Body of pancreas (tissue), 4 donors: ENCODE data around the gene TMEM204. TPM values are rescaled to one million over a fixed set of nuclear protein-coding genes. Genes with fewer than 3 reads are reported as not detected.

Source experiments
- ATAC-seq: fragments of 150-250 bp; one replicate; pipeline ENCODE4 v1.9.1; 2016
- DNase-seq, 4 donors: peaks; one replicate each; pipeline ENCODE4 v3.0.0-alpha.2; 2019
- H3K27ac ChIP-seq, 4 donors: fragments of 200-600 bp; sonication (generic); 1 replicate in 3 of 4; 2 replicates in 1 of 4; pipeline versions ENCODE4 v1.5.1 to v1.6.1; 2016 to 2019; ENCODE audit warnings: mild to moderate bottlenecking in 1 of 4, mixed read lengths in 1 of 4, moderate library complexity in 1 of 4
- H3K27me3 ChIP-seq, 2 donors: fragments of 200-600 bp; sonication (generic); one replicate each; pipeline ENCODE4 v1.6.0; 2016; ENCODE audit warnings: mild to moderate bottlenecking in 1 of 2
- H3K36me3 ChIP-seq, 2 donors: fragments of 200-600 bp; sonication (generic); replicated peaks in 1 of 2; 2 replicates each; pipeline ENCODE4 v1.5.1; 2016; ENCODE audit warnings: low read depth in 2 of 2; ENCODE audit not compliant: insufficient read depth in 1 of 2
- H3K4me1 ChIP-seq: fragments of 200-600 bp; sonication (generic); one replicate; pipeline ENCODE4 v1.6.0; 2016
- H3K4me3 ChIP-seq, 2 donors: fragments of 200-600 bp; sonication (generic); 1 replicate in 1 of 2; 2 replicates in 1 of 2; pipeline ENCODE4 v1.5.1; 2016 to 2019
- H3K9me3 ChIP-seq, 3 donors: fragments of 200-600 bp; sonication (generic); 1 replicate in 2 of 3; 2 replicates in 1 of 3; pipeline ENCODE4 v1.5.1; 2016
- POLR2A ChIP-seq, 3 donors: fragments of 450-650 bp; IDR thresholded peaks; one replicate each; pipeline ENCODE4 v1.6.1; 2016; ENCODE audit warnings: antibody characterized with exemption in 3 of 3, mild to moderate bottlenecking in 2 of 3
- WGBS, 2 donors: methylation state at CpG; one replicate each; pipeline ENCODE4 v1.1.5; 2017; 5-methylcytosine and 5-hydroxymethylcytosine counted together
- intact Hi-C: fragments of 100-400 bp; cut with DNase I; formaldehyde crosslinking; loops from one replicate; pipeline ENCODE4 v1.15.1; 2023
- total RNA-seq, 2 donors: library from RNA; depleted of rRNA; stranded (reverse); fragments of >200 nt; gene quantifications; one replicate each; pipeline ENCODE4 v1.1.0, GENCODE V29; 2016
- TF ChIP-seq, protein P1 (sequence below), 7 experiments: fragments of 450-650 bp in 4 of 7; fragments of 200-600 bp in 3 of 7; sonication (generic) in 3 of 7; IDR thresholded peaks; one replicate each; pipeline ENCODE4 v1.5.1; 2016 to 2019; ENCODE audit warnings: antibody characterized with exemption in 7 of 7

TMEM204 gene
- total RNA-seq, 2 donors from 2014 or later: 23.6 to 25.1 TPM

DNA sequence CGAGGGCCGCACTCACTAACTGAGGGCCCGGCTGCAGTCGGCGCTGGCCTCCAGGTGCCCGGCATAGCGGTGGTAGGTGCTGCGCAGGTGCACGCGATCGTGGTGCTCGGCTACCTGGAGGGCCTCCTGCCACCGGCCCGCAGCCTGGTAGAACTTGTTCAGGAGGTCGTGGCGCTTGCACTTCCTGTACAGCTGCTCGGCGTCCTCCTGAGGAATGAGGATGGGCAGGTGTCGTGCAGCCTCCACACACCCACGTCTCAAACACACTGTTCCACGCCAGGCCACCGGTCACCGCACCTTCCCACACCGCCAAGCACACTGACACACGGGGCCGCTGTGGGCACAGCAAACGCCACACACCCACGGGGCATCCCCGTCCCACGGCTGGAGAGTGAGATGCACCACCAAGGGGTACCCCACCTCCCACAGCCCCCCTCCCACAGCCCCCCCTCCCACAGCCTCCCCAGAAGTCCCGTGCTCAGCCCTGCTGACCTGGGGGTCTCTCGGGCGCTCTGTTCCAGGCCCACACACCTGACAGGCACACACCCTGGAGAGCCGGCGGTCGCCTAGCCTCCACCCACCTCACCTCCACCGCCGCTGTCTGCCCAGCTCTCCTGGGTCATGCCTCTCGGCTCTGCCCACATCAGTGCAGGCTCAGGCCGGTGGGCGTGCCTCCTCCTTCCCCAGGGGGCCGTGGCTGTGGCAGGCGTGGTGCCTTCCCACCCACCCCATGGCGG, 7.4 kb upstream of the TMEM204 start:
- WGBS, 2 donors: 84 to 97% methylated on average over 18 to 31 of the region's 44 CpGs
- H3K4me1 ChIP-seq: peaks cover 19% of the 10 kb centered on the region
- ATAC-seq: no peak
- no peaks in the 10 kb centered on the region for H3K36me3 ChIP-seq
- no peak overlapping the region for H3K4me3 ChIP-seq
- DNase-seq: no peak
- no peak overlapping the region for H3K27ac ChIP-seq
- no peaks in the 10 kb centered on the region for H3K9me3 ChIP-seq
- no peaks in the 10 kb centered on the region for H3K27me3 ChIP-seq
- intact Hi-C loops: no loop called here
- TF ChIP-seq POLR2A (IDR thresholded peaks at IDR 0.05): no peak
- TF ChIP-seq, protein P1, sequence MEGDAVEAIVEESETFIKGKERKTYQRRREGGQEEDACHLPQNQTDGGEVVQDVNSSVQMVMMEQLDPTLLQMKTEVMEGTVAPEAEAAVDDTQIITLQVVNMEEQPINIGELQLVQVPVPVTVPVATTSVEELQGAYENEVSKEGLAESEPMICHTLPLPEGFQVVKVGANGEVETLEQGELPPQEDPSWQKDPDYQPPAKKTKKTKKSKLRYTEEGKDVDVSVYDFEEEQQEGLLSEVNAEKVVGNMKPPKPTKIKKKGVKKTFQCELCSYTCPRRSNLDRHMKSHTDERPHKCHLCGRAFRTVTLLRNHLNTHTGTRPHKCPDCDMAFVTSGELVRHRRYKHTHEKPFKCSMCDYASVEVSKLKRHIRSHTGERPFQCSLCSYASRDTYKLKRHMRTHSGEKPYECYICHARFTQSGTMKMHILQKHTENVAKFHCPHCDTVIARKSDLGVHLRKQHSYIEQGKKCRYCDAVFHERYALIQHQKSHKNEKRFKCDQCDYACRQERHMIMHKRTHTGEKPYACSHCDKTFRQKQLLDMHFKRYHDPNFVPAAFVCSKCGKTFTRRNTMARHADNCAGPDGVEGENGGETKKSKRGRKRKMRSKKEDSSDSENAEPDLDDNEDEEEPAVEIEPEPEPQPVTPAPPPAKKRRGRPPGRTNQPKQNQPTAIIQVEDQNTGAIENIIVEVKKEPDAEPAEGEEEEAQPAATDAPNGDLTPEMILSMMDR (IDR thresholded peaks at IDR 0.05): no peak

DNA sequence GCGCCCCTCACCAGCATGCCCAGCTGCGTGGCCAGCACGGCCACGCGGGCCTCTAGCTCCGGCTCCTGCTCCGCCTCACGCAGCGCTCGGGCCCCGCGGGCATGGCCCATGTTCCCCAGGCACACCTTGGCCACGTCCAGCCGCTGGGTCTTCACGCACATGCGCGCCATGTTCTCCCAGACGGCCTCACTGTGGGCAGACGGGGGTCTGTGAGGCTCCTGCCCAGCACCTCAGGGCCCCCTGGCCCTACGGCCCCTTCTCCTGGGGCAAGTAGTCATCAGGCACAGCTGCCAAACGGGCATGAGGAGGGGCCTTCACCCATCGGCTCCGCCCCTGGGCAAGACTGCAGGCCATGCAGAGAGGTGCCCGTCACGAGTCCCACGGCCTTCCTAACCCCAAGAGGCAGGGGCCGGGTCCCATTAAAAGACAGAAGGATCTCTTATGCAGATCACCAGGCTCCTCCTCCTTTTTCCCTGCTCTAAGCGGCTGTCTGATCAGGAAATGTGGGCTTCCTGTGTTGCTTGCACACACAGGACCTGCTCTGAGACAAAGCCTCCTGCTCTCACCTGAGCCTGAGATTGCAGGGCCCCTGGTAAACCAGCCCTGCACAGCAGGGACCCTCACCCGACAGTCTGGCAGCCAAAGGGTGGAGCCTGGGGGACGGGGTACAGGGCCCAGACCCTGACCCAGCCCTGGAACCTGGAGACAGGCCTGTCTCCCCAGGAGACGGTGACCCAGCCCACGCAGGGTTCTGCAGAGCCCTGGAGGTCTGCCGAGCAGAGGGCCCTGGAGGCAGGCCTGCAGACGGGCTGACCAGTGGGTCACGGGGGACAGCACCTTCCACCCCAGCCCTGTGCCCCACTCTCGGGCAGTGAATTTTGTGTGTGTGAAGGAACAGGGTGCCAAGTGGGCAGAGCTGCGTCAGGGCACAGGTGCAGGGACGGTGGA, 6.6 kb upstream of the TMEM204 start:
- 82 to 83% methylated on average over 16 to 26 of the region's 38 CpGs for WGBS, 2 donors
- Histone ChIP-seq H3K4me1 (peaks cover 19% of the 10 kb centered on the region), H3K27ac (peak overlapping the region in 3 of 4 donors; percentile 10 to 62 (median 59)), H3K4me3 (no peak overlapping the region), H3K9me3 (no peaks in the 10 kb centered on the region), H3K27me3 (no peaks in the 10 kb centered on the region), H3K36me3 (no peaks in the 10 kb centered on the region)
- TF ChIP-seq, protein P1 (IDR thresholded peaks at IDR 0.05): no peak
- no peak for TF ChIP-seq POLR2A (IDR thresholded peaks at IDR 0.05)
- DNase-seq (no peak), ATAC-seq (no peak)
- intact Hi-C loops: no loop called here

DNA sequence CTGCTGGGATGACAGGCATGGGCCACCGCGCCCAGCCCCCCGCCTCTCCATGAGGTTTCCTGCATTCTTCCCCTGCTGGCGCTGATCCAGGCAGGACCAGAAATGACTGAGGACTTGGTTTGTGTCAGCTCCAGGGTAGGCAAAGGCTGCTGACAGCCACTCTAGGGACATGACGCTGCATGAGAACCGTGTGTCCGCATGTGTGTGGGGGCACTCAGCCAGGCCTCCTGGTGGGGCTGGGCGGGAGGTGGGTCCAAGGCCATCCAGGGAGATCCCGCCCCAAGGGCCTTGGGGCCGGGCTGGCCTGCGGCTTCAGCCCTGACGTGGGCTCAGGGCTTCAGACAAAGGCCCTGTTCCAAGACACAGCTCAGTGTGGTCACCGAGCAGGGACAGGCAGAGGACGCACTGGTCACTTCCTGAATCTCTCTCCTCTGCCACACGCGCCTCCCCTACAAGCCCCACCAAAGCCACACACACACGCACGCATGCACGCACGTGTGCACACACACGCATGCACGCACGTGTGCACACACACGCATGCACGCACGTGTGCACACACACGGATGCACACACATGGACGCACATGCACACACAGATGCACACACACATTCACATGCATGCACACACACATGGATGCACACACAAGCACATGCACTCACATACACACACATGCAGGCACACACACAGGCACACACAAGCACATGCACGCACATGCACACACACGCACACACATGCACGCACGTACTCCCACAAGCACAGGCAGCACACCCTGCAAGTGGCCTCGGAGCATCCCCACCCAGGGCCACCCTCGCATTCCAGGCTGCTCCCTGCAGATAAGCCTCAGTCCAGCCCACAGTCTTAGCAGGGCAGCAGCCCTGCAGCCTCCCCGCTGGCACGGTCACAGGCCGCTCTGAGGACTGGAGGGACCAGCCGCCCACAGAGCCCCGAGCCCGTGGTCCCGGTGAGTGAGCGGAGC, 5.3 kb upstream of the TMEM204 start:
- DNase-seq (peak; percentile 57 to 78 (median 72)), ATAC-seq (peak; percentile 57)
- Histone ChIP-seq H3K4me3 (no peak overlapping the region), H3K27me3 (no peaks in the 10 kb centered on the region), H3K4me1 (peaks cover 19% of the 10 kb centered on the region), H3K9me3 (no peaks in the 10 kb centered on the region), H3K36me3 (no peaks in the 10 kb centered on the region), H3K27ac (peak overlapping the region in 3 of 4 donors; percentile 10 to 62 (median 59))
- intact Hi-C loops: no loop called here
- WGBS, 2 donors: 37 to 53% methylated on average over 19 to 40 of the region's 42 CpGs
- TF ChIP-seq, protein P1 (IDR thresholded peaks at IDR 0.05): no peak
- TF ChIP-seq POLR2A (IDR thresholded peaks at IDR 0.05): no peak

DNA sequence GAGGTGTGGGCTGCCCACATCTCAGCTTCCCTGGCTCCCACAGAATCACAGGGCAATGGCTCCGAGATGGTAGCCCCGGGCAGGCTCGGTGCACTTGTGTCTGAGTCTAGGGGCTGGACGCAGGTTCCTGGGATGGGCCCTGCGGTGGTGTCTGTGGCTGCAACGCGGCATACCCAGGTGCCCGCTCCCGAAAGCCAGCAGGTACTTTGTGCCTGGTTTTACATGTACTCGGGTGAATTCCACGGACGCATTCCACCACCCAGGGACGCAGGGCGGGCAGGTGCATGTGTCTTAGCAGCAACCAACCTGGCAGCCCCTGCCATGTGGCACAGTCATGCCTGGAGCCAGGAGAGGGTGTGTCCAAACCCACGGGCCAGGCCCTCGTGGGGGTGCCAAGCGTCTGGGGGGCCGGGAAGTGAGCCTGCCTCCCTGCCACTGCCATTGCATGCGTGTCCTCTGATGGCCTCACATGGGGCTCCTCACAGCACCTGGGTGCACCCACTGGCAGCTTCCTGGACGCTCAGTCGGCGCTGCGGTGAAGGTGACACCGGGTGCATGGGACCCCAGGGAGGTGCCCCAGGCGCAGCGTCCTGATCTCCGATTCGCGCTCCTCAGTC, 4.4 kb upstream of the TMEM204 start:
- Histone ChIP-seq H3K27me3 (no peaks in the 10 kb centered on the region), H3K9me3 (no peaks in the 10 kb centered on the region), H3K4me1 (peaks cover 19% of the 10 kb centered on the region), H3K36me3 (no peaks in the 10 kb centered on the region), H3K4me3 (no peak overlapping the region), H3K27ac (no peak overlapping the region)
- ATAC-seq (no peak), DNase-seq (no peak)
- intact Hi-C loops: no loop called here
- WGBS, 2 donors: 86 to 93% methylated on average over 14 to 29 of the region's 29 CpGs
- TF ChIP-seq POLR2A (IDR thresholded peaks at IDR 0.05): no peak
- TF ChIP-seq, protein P1 (IDR thresholded peaks at IDR 0.05): no peak
